ENCODE results near the gene MUC12.

Gene MUC12

DNA sequence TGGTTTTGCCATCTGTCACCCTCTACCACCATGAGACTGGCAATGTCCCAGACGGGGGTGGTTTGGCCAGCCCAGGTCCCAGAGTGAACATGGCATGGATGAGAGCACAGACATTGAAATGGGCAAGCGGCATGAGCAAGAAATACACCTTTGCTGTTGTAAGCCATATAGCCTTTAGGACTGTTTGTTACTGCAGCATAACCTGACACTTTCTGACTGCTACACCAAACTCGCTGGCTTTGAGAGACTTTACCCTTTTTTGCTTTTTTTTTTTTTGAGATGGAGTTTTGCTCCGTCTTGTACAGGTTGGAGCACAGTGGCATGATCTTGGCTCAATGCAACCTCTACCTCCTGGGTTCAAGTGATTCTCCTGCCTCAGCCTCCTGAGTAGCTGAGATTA, 25.2 kb upstream of the MUC12 start:
- H3K27me3 ChIP-seq (replicated peaks; ENCODE audit: control insufficient read depth, insufficient read depth, low read length, poor library complexity, severe bottlenecking): no peaks in the 10 kb centered on the region
- H3K9me3 ChIP-seq (ENCODE audit: control insufficient read depth, low read length): no peaks in the 10 kb centered on the region
- no peaks in the 10 kb centered on the region for H3K4me1 ChIP-seq (ENCODE audit: control insufficient read depth, insufficient read depth, low read length, poor library complexity, severe bottlenecking)
- H3K27ac ChIP-seq (ENCODE audit: insufficient read depth, low read length, poor library complexity, severe bottlenecking): no peak overlapping the region
- no peaks in the 10 kb centered on the region for H3K36me3 ChIP-seq (ENCODE audit: control insufficient read depth, insufficient read depth, low read length)
- no peak overlapping the region for H3K4me3 ChIP-seq (ENCODE audit: insufficient read depth, low read depth, low read length, poor library complexity, severe bottlenecking)
- no peak for DNase-seq

DNA sequence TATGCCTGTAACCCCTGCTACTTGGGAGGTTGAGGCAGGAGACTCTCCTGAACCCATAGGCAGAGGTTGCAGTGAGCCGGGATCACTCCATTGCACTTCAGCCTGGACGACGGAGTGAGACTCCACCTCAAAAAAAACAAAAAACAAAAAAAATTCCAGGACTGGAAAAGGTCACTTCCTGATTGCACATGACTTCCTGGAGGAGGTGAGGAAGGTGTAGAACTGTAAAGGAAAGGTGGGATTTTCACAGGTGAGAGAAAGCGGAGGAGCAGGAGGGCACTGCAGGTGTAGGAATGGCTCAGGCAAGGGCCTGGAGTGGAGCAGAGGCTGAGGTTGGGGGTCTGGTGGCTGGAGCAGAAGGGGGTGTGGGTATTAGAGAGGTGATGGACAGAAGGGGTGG, 23.3 kb upstream of the MUC12 start:
- H3K36me3 ChIP-seq (ENCODE audit: control insufficient read depth, insufficient read depth, low read length): no peaks in the 10 kb centered on the region
- no peak overlapping the region for H3K4me3 ChIP-seq (ENCODE audit: insufficient read depth, low read depth, low read length, poor library complexity, severe bottlenecking)
- DNase-seq: no peak
- no peaks in the 10 kb centered on the region for H3K4me1 ChIP-seq (ENCODE audit: control insufficient read depth, insufficient read depth, low read length, poor library complexity, severe bottlenecking)
- H3K27me3 ChIP-seq (replicated peaks; ENCODE audit: control insufficient read depth, insufficient read depth, low read length, poor library complexity, severe bottlenecking): no peaks in the 10 kb centered on the region
- no peaks in the 10 kb centered on the region for H3K9me3 ChIP-seq (ENCODE audit: control insufficient read depth, low read length)
- no peak overlapping the region for H3K27ac ChIP-seq (ENCODE audit: insufficient read depth, low read length, poor library complexity, severe bottlenecking)

DNA sequence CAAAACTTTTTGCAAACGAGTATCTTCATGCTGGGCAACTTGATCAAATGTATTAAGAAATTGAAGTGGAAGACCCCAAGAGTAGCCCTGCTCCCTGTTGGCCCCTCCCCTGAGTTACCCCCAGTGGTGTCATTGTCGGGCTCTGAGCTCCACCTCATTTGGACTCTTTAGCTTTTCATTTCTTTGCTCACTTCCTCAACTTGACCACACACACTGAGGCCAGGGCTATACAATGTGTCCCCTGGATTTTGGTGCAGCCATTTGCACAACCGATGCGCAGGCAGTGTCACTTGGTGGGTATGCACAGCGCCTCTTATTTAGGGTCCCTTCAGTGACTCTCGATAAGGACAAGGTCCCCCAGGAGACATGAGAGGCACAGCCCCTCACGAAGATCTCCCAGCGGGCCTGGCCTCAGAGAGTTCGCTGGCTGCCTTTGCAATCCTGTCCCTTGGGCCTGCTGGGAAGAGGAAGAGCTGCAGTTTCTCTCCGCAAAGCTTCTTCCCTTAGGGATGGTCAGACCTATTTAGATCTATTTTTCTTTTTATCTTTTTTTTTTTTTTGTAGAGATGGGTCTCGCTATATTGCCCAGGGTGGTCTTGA, 22.5 kb upstream of the MUC12 start:
- Histone ChIP-seq H3K27me3 (replicated peaks; ENCODE audit: control insufficient read depth, insufficient read depth, low read length, poor library complexity, severe bottlenecking) (no peaks in the 10 kb centered on the region), H3K27ac (ENCODE audit: insufficient read depth, low read length, poor library complexity, severe bottlenecking) (no peak overlapping the region), H3K9me3 (ENCODE audit: control insufficient read depth, low read length) (no peaks in the 10 kb centered on the region), H3K4me1 (ENCODE audit: control insufficient read depth, insufficient read depth, low read length, poor library complexity, severe bottlenecking) (no peaks in the 10 kb centered on the region), H3K36me3 (ENCODE audit: control insufficient read depth, insufficient read depth, low read length) (no peaks in the 10 kb centered on the region), H3K4me3 (ENCODE audit: insufficient read depth, low read depth, low read length, poor library complexity, severe bottlenecking) (no peak overlapping the region)
- no peak for DNase-seq

DNA sequence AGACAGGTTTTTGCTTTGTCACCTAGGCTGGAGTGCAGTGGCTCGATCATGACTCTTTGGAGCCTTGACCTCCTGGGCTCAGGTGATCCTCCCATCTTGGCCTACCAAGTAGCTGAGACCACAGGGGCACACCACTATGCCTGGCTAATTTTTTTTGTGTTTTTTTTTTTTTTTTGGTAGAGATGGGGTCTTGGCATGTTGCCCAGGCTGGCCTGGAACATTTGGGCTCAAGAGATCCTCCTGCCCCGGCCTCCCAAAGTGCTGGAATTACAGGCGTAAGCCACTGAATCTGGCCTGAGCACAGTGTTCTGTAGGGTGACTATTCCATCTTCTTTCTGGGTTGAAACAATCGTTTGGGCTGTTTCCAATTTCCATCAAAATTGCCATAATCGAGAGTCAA, 21.6 kb upstream of the MUC12 start:
- no peaks in the 10 kb centered on the region for H3K27me3 ChIP-seq (replicated peaks; ENCODE audit: control insufficient read depth, insufficient read depth, low read length, poor library complexity, severe bottlenecking)
- H3K27ac ChIP-seq (ENCODE audit: insufficient read depth, low read length, poor library complexity, severe bottlenecking): no peak overlapping the region
- H3K4me1 ChIP-seq (ENCODE audit: control insufficient read depth, insufficient read depth, low read length, poor library complexity, severe bottlenecking): no peaks in the 10 kb centered on the region
- no peaks in the 10 kb centered on the region for H3K9me3 ChIP-seq (ENCODE audit: control insufficient read depth, low read length)
- H3K4me3 ChIP-seq (ENCODE audit: insufficient read depth, low read depth, low read length, poor library complexity, severe bottlenecking): no peak overlapping the region
- H3K36me3 ChIP-seq (ENCODE audit: control insufficient read depth, insufficient read depth, low read length): no peaks in the 10 kb centered on the region
- no peak for DNase-seq

DNA sequence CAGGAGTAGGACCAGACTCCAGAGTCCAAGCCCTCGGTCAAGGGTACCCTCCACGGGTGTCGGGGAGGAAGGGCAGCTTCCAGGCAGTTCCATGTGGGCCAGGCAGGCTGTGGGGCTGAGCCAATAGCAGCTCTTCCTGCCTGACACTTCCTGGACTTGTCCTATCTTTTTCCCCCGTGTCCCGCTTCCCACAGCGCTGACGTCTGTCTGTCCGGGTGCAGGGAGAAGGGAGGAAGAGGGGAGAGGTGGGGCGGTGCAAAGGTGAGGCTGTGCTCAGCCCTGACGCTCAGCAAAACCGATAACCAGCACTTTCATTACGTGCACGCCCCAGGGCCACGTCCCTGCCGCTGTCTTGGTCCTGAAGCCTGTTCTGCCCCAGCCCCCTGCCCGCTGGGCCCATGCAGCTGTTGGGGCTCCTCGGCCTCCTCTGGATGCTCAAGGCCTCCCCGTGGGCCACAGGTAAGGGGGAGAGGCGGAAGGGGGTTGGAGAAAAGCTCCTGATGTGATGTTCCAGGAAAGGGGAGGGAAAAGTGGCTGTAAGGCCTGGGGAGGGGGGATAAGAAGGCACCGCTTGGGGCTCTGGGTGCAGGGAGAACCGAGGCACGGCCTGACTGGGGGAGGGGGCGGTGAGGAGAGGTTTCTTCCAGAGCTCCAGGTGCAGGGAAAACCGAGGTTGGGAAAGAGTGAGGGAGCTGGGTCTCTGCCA, 20.0 kb upstream of the MUC12 start, which contains the start of gene MUC3A:
MUC3A (plus strand) TSS at position 308 of the 706 bp plus-strand sequence; CDS start at position 399, 91 bp downstream.
- no peak within 1 kb of the TSS for H3K4me3 ChIP-seq (ENCODE audit: insufficient read depth, low read depth, low read length, poor library complexity, severe bottlenecking)
- no peaks in the 10 kb centered on the region for H3K9me3 ChIP-seq (ENCODE audit: control insufficient read depth, low read length)
- H3K4me1 ChIP-seq (ENCODE audit: control insufficient read depth, insufficient read depth, low read length, poor library complexity, severe bottlenecking): no peaks in the 10 kb centered on the region
- no peaks in the 10 kb centered on the region for H3K36me3 ChIP-seq (ENCODE audit: control insufficient read depth, insufficient read depth, low read length)
- H3K27me3 ChIP-seq (replicated peaks; ENCODE audit: control insufficient read depth, insufficient read depth, low read length, poor library complexity, severe bottlenecking): no peaks in the 10 kb centered on the region
- H3K27ac ChIP-seq (ENCODE audit: insufficient read depth, low read length, poor library complexity, severe bottlenecking): no peak within 1 kb of the TSS
- no peak for DNase-seq

DNA sequence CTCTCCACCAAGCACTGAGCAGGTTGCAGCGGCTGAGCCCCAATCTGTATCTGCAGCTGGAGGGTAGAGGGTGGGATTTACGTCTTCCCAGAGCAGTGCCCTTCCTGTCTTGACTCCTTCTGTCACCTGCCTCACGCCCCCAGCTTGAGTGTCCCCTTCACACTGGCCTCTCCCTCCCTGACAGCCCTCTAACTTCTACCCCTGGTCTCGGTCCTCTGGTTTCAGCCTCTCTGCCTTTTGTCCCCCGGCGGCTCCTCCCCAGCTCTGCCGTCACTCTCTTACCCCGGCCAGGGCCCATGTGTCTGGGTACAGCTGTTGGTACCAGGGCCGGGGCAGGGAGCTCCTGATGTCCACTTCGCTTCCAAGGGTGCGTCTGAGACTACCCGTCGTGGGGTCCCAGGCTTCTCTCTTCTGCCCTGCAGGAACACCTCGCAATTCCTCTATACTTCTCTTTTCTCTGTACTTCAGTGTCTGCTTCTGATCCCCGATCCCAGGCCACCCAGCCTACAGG, 19.4 kb upstream of the MUC12 start:
- H3K27ac ChIP-seq (ENCODE audit: insufficient read depth, low read length, poor library complexity, severe bottlenecking): no peak overlapping the region
- H3K27me3 ChIP-seq (replicated peaks; ENCODE audit: control insufficient read depth, insufficient read depth, low read length, poor library complexity, severe bottlenecking): no peaks in the 10 kb centered on the region
- no peaks in the 10 kb centered on the region for H3K4me1 ChIP-seq (ENCODE audit: control insufficient read depth, insufficient read depth, low read length, poor library complexity, severe bottlenecking)
- no peaks in the 10 kb centered on the region for H3K9me3 ChIP-seq (ENCODE audit: control insufficient read depth, low read length)
- H3K4me3 ChIP-seq (ENCODE audit: insufficient read depth, low read depth, low read length, poor library complexity, severe bottlenecking): no peak overlapping the region
- no peak for DNase-seq
- no peaks in the 10 kb centered on the region for H3K36me3 ChIP-seq (ENCODE audit: control insufficient read depth, insufficient read depth, low read length)

DNA sequence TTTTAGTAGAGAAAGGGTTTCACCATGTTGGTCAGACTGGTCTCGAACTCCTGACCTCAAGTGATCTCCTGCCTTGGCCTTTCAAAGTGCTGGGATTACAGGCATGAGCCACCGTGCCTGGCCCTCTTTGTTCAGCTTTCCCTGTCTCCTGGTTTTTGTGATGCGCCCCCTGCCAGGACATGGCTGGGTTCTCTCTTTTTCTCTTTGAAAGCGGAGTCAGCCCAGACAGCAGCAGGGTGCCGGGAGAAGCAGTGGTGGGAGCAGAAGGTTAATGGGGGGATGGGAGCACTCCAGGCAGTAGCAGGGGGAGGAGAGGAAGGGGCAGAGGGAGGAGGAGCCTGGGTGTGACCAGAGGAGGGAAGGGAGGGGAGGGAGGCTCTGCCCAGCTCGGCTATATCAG, 18.2 kb upstream of the MUC12 start:
- no peak for DNase-seq
- Histone ChIP-seq H3K4me3 (ENCODE audit: insufficient read depth, low read depth, low read length, poor library complexity, severe bottlenecking) (no peak overlapping the region), H3K27ac (ENCODE audit: insufficient read depth, low read length, poor library complexity, severe bottlenecking) (no peak overlapping the region), H3K4me1 (ENCODE audit: control insufficient read depth, insufficient read depth, low read length, poor library complexity, severe bottlenecking) (no peaks in the 10 kb centered on the region), H3K27me3 (replicated peaks; ENCODE audit: control insufficient read depth, insufficient read depth, low read length, poor library complexity, severe bottlenecking) (no peaks in the 10 kb centered on the region), H3K36me3 (ENCODE audit: control insufficient read depth, insufficient read depth, low read length) (no peaks in the 10 kb centered on the region), H3K9me3 (ENCODE audit: control insufficient read depth, low read length) (no peaks in the 10 kb centered on the region)

DNA sequence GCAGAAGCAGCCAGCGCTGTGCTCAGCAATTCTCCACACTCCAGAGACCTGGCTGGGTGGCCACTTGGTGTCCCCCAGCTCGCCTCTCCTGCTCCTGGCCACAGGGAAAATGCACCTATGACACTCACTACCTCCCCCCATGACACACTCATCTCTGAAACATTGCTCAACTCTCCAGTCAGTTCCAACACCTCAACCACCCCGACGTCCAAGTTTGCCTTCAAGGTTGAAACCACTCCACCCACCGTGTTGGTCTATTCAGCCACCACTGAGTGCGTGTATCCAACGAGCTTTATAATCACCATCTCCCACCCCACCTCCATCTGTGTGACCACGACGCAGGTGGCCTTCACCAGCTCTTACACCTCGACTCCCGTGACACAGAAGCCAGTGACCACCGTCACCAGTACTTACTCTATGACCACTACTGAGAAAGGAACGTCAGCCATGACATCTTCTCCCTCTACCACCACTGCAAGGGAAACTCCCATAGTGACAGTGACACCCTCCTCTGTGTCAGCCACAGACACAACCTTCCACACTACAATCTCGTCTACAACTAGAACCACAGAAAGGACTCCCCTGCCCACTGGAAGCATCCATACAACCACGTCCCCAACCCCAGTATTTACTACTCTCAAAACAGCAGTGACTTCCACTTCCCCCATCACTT, 17.3 kb upstream of the MUC12 start:
- no peaks in the 10 kb centered on the region for H3K4me1 ChIP-seq (ENCODE audit: control insufficient read depth, insufficient read depth, low read length, poor library complexity, severe bottlenecking)
- H3K27ac ChIP-seq (ENCODE audit: insufficient read depth, low read length, poor library complexity, severe bottlenecking): no peak overlapping the region
- no peaks in the 10 kb centered on the region for H3K27me3 ChIP-seq (replicated peaks; ENCODE audit: control insufficient read depth, insufficient read depth, low read length, poor library complexity, severe bottlenecking)
- H3K4me3 ChIP-seq (ENCODE audit: insufficient read depth, low read depth, low read length, poor library complexity, severe bottlenecking): no peak overlapping the region
- no peaks in the 10 kb centered on the region for H3K36me3 ChIP-seq (ENCODE audit: control insufficient read depth, insufficient read depth, low read length)
- no peak for DNase-seq
- H3K9me3 ChIP-seq (ENCODE audit: control insufficient read depth, low read length): no peaks in the 10 kb centered on the region

DNA sequence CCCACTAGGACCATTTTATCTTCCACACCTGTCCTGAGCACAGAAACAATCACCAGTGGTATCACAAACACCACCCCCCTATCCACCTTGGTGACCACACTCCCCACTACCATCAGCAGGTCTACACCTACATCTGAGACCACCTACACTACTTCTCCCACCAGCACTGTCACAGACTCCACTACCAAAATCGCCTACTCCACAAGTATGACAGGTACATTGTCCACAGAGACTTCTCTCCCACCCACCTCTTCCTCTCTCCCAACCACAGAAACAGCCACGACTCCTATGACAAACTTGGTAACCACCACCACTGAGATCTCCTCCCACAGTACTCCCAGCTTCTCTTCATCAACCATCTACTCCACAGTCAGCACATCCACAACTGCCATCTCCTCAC, 16.7 kb upstream of the MUC12 start:
- H3K27ac ChIP-seq (ENCODE audit: insufficient read depth, low read length, poor library complexity, severe bottlenecking): no peak overlapping the region

DNA sequence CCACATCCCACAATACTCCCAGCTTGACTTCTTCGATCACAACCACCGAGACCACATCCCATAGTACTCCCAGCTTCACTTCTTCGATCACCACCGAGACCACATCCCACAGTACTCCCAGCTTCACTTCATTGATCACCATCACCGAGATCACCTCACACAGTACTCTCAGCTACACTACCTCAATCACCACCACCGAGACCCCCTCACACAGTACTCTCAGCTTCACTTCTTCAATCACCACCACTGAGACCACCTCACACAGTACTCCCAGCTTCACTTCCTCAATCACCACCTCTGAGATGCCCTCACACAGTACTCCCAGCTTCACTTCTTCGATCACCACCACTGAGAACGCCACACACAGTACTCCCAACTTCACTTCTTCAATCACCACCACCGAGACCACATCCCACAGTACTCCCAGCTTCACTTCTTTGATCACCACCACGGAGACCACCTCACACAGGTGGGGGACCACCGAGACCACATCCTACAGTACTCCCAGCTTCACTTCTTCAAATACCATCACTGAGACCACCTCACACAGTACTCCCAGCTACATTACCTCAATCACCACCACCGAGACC, 11.4 kb upstream of the MUC12 start:
- Histone ChIP-seq H3K36me3 (ENCODE audit: control insufficient read depth, insufficient read depth, low read length) (no peaks in the 10 kb centered on the region), H3K4me1 (ENCODE audit: control insufficient read depth, insufficient read depth, low read length, poor library complexity, severe bottlenecking) (no peaks in the 10 kb centered on the region), H3K27me3 (replicated peaks; ENCODE audit: control insufficient read depth, insufficient read depth, low read length, poor library complexity, severe bottlenecking) (peaks cover 2% of the 10 kb centered on the region), H3K4me3 (ENCODE audit: insufficient read depth, low read depth, low read length, poor library complexity, severe bottlenecking) (no peak overlapping the region), H3K27ac (ENCODE audit: insufficient read depth, low read length, poor library complexity, severe bottlenecking) (no peak overlapping the region), H3K9me3 (ENCODE audit: control insufficient read depth, low read length) (no peaks in the 10 kb centered on the region)
- no peak for DNase-seq

More for the DNA sequence above, 16.7 kb upstream of the MUC12 start:
- no peaks in the 10 kb centered on the region for H3K4me1 ChIP-seq (ENCODE audit: control insufficient read depth, insufficient read depth, low read length, poor library complexity, severe bottlenecking)
- no peaks in the 10 kb centered on the region for H3K9me3 ChIP-seq (ENCODE audit: control insufficient read depth, low read length)
- no peak for DNase-seq
- no peaks in the 10 kb centered on the region for H3K27me3 ChIP-seq (replicated peaks; ENCODE audit: control insufficient read depth, insufficient read depth, low read length, poor library complexity, severe bottlenecking)
- no peak overlapping the region for H3K4me3 ChIP-seq (ENCODE audit: insufficient read depth, low read depth, low read length, poor library complexity, severe bottlenecking)
- no peaks in the 10 kb centered on the region for H3K36me3 ChIP-seq (ENCODE audit: control insufficient read depth, insufficient read depth, low read length)
